HG02885 (cell line): ENCODE measurements around the gene GJB4.
"Not testable (repeated sequence)": the region's sequence is repeated elsewhere in the genome, so short reads cannot be mapped to it uniquely, and the experiment has no call there.

Experiments
- ATAC-seq: cut with Tn5 transposase; IDR thresholded peaks from one replicate; pipeline ENCODE4 v1.9.1; 2021; ENCODE audit warnings: mild to moderate bottlenecking; ENCODE audit not compliant: unreplicated experiment, poor library complexity

Gene GJB4

GRCh38 chr1:34746101-34746500 is 13.4 kb upstream of the GJB4 start:
- no peak for ATAC-seq

GRCh38 chr1:34746785-34747637 is 12.5 kb upstream of the GJB4 start:
- ATAC-seq: no peak

GRCh38 chr1:34747638-34747941 is 11.9 kb upstream of the GJB4 start:
- no peak for ATAC-seq

- ATAC-seq: no peak
Measured at GRCh38 chr1:34749992-34750391, 9.5 kb upstream of the GJB4 start.

GRCh38 chr1:34750610-34751009 is 8.9 kb upstream of the GJB4 start:
- ATAC-seq: no peak

- ATAC-seq: no peak
Measured at GRCh38 chr1:34753163-34753562, 6.4 kb upstream of the GJB4 start.

GRCh38 chr1:34754964-34755637 is 4.4 kb upstream of the GJB4 start, which contains the start of gene GJB5:
Gene GJB5, plus strand, starts transcription at chr1:34755047. Its CDS starts 2,284 bp downstream, at chr1:34757331.
- ATAC-seq: no peak

GRCh38 chr1:34755961-34756360 is 3.6 kb upstream of the GJB4 start:
- ATAC-seq: no peak

GRCh38 chr1:34757386-34757785 is 2.2 kb upstream of the GJB4 start:
- ATAC-seq: no peak

GRCh38 chr1:34758751-34759150 is 789 bp upstream of the GJB4 start:
- ATAC-seq: no peak

- no peak for ATAC-seq
Measured at GRCh38 chr1:34761176-34761761, 1.7 kb downstream of the GJB4 start.

GRCh38 chr1:34761776-34762307 is 2.3 kb downstream of the GJB4 start:
- ATAC-seq: no peak

GRCh38 chr1:34762474-34763141 is 3.1 kb downstream of the GJB4 start:
- ATAC-seq: no peak

GRCh38 chr1:34763142-34763781 is 3.7 kb downstream of the GJB4 start:
- no peak for ATAC-seq

GRCh38 chr1:34768856-34769255 is 9.3 kb downstream of the GJB4 start:
- no peak for ATAC-seq

GRCh38 chr1:34770891-34771504 is 11.5 kb downstream of the GJB4 start:
- no peak for ATAC-seq

GRCh38 chr1:34771573-34772371 is 12.2 kb downstream of the GJB4 start:
- ATAC-seq: no peak

- not testable (repeated sequence) for ATAC-seq
Measured at GRCh38 chr1:34773114-34773513, 13.6 kb downstream of the GJB4 start.

GRCh38 chr1:34774957-34775356 is 15.4 kb downstream of the GJB4 start:
- ATAC-seq: no peak
